GM12801 (cell line): Measurements from ENCODE around the gene EDIL3.

Experiments
- CTCF ChIP-seq: IDR thresholded peaks from one replicate; pipeline ENCODE4 v1.5.1; 2011; ENCODE audit warnings: control low read depth; ENCODE audit not compliant: insufficient read length; ENCODE audit errors: extremely low read depth

Gene EDIL3

DNA sequence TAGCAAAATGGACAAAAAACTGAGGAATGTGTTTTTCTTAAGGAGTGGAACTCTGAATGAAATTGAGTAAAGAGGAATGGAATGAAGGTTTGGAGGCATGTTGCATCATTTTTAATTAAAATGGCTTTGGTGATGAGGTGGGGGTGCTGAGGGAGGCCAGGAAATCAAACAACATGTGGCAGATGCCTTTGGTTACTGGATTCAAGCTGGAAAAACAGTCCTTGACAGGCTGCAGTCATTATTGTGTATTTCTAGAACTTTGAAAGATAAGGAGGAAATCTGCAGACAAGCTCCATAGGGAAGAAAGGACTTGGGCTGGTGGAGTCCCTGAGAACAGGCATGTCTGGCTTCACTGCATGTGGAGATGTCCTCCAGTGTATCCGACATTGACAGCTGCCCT lies 460.5 kb downstream of the EDIL3 start:
- TF ChIP-seq CTCF = no peak

DNA sequence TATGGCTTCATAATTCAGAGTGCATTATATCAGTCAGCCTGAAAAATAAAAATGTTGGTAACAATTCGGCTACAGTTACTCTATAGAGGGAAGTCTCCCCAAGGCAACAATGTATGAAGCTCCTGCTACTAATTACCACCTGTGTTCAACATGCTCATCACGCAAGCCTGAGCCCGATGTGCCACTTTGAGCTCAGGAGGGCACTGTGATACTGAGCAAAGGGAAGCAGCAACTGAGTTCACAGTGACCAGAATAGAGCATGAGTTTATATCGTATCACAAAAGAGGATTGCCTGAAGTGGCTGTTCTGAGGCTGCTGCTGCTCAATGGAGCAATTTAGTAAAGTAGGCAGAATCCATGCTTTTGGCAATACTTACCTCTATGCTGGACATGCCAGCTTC lies 462.0 kb downstream of the EDIL3 start:
- TF ChIP-seq CTCF = no peak

- no peak for TF ChIP-seq CTCF
Observed at GRCh38 chr5:83921666-83922193, 462.9 kb downstream of the EDIL3 start.

- TF ChIP-seq CTCF = no peak
Observed at GRCh38 chr5:83919071-83920041, 465.3 kb downstream of the EDIL3 start.

DNA sequence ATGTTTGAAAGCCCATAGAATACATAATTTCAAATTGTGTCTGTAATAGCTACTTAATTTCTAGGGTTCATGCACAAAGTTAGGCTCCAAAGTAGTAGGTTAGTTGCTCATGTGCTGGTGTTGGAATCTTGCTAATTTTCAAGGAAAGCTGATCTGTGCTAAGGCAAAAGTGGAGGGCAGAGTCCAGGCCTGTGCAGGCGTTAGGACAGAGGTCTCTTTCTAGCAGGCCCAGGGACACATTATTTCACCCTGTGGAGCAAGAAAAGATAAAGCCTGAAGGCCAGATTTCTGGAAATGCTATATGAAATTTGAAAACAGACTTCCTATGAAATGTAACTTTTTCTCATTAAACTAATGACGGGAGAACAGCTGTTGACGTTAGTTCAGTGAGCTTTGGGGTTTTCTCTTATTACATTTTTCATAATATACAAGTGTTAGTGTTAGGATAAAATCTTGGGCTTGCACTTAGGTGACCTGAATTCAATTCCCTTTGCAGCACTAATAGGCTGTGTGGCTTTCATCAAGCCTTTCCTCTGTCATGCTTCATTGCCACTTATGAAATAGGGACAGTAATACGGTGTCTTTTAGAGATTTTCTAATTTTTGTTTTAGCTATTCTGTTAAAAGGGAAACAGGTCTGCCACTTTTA lies 467.3 kb downstream of the EDIL3 start:
- TF ChIP-seq CTCF = no peak

GRCh38 chr5:83914662-83915418 lies 469.8 kb downstream of the EDIL3 start:
- no peak for TF ChIP-seq CTCF

DNA sequence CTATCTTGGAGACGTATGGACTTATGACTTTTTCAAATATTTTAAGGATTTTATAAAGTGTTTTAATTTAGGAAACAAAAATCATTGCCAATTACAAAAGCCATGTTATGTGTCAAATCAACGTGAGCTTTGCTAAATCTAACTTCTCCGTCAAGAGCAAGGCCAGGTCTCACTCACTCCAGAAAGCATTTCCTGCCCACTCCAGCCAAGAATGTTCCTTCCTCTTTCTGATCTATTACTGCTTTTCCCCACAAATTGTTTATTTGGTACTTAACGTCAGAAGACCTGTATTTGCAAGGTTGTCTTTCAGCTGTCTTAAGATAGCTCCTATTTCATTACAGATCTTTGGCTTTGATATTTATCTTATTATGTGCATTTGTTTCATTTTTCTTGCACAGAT lies 470.5 kb downstream of the EDIL3 start:
- no peak for TF ChIP-seq CTCF
